ENCODE data around the gene MAST2. TPM values are rescaled to one million over a fixed set of nuclear protein-coding genes. Genes with fewer than 3 reads are reported as not detected.

Gene MAST2
- total and polyA plus RNA-seq, 4 donors, result 28.3 to 75.0 (median 46.1) TPM

GRCh38 chr1:46076343-46076742 is 272.9 kb downstream of the MAST2 start:
- Histone ChIP-seq H3K4me3 (ENCODE audit: low read depth, low read length) (no peak overlapping the region), H3K27ac (ENCODE audit: low read depth, low read length) (no peak overlapping the region), H3K4me1 (ENCODE audit: control insufficient read depth, insufficient read depth, low read length) (no peaks in the 10 kb centered on the region), H3K36me3 (ENCODE audit: control insufficient read depth, insufficient read depth, low read length) (peaks cover 19% of the 10 kb centered on the region), H3K9me3 (ENCODE audit: control insufficient read depth, insufficient read depth, low read length) (no peaks in the 10 kb centered on the region), H3K27me3 (ENCODE audit: control insufficient read depth, insufficient read depth, low read length) (no peaks in the 10 kb centered on the region)
- DNase-seq (ENCODE audit: low read depth in 4 of 6, low spot score in 6 of 6), result no peak
- 100% methylated on average over 2 of the region's 2 CpGs for WGBS (ENCODE audit: insufficient coverage)

- H3K36me3 ChIP-seq (ENCODE audit: control insufficient read depth, insufficient read depth, low read length), result peaks cover 14% of the 10 kb centered on the region
- DNase-seq (ENCODE audit: low read depth in 4 of 6, low spot score in 6 of 6), result no peak
- H3K4me3 ChIP-seq (ENCODE audit: low read depth, low read length), result no peak overlapping the region
- no peaks in the 10 kb centered on the region for H3K9me3 ChIP-seq (ENCODE audit: control insufficient read depth, insufficient read depth, low read length)
- no peaks in the 10 kb centered on the region for H3K27me3 ChIP-seq (ENCODE audit: control insufficient read depth, insufficient read depth, low read length)
- WGBS (ENCODE audit: insufficient coverage), result no CpG with 5 or more reads among the region's 4 CpGs
- H3K27ac ChIP-seq (ENCODE audit: low read depth, low read length), result no peak overlapping the region
- no peaks in the 10 kb centered on the region for H3K4me1 ChIP-seq (ENCODE audit: control insufficient read depth, insufficient read depth, low read length)
Observed at GRCh38 chr1:46077644-46078043, 274.2 kb downstream of the MAST2 start.

GRCh38 chr1:46080257-46080656 is 276.8 kb downstream of the MAST2 start:
- Histone ChIP-seq H3K27me3 (ENCODE audit: control insufficient read depth, insufficient read depth, low read length) (no peaks in the 10 kb centered on the region), H3K4me3 (ENCODE audit: low read depth, low read length) (no peak overlapping the region), H3K4me1 (ENCODE audit: control insufficient read depth, insufficient read depth, low read length) (no peaks in the 10 kb centered on the region), H3K9me3 (ENCODE audit: control insufficient read depth, insufficient read depth, low read length) (no peaks in the 10 kb centered on the region), H3K36me3 (ENCODE audit: control insufficient read depth, insufficient read depth, low read length) (peaks cover 6% of the 10 kb centered on the region), H3K27ac (ENCODE audit: low read depth, low read length) (no peak overlapping the region)
- DNase-seq (ENCODE audit: low read depth in 4 of 6, low spot score in 6 of 6), result no peak
- 100% methylated on average over 1 of the region's 3 CpGs for WGBS (ENCODE audit: insufficient coverage)

GRCh38 chr1:46081206-46081605 is 277.8 kb downstream of the MAST2 start:
- H3K27ac ChIP-seq (ENCODE audit: low read depth, low read length), result no peak overlapping the region
- H3K36me3 ChIP-seq (ENCODE audit: control insufficient read depth, insufficient read depth, low read length), result peaks cover 2% of the 10 kb centered on the region
- WGBS (ENCODE audit: insufficient coverage), result 63% methylated on average over 5 of the region's 7 CpGs
- H3K4me3 ChIP-seq (ENCODE audit: low read depth, low read length), result no peak overlapping the region
- no peaks in the 10 kb centered on the region for H3K4me1 ChIP-seq (ENCODE audit: control insufficient read depth, insufficient read depth, low read length)
- H3K9me3 ChIP-seq (ENCODE audit: control insufficient read depth, insufficient read depth, low read length), result no peaks in the 10 kb centered on the region
- DNase-seq (ENCODE audit: low read depth in 4 of 6, low spot score in 6 of 6), result no peak
- no peaks in the 10 kb centered on the region for H3K27me3 ChIP-seq (ENCODE audit: control insufficient read depth, insufficient read depth, low read length)

DNA sequence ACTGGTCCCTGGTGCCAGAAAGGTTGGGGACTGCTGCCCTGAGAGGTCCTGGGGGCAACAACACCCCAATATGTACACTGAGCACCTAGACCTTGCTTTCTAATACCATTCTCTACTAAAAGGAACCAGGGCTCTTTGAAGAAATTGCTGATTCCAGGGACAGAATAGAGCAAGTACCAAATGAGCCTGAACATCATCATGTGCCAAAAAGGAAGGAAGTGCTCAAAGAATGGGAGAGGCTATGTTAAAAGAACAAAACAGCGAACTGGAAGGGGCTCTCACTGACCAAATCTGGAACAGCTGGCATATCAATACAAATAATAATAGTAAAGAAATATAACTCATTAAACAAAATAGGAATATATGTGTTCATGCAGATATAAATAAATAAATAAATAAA is 278.2 kb downstream of the MAST2 start:
- no peaks in the 10 kb centered on the region for H3K9me3 ChIP-seq (ENCODE audit: control insufficient read depth, insufficient read depth, low read length)
- WGBS (ENCODE audit: insufficient coverage), result no CpG with 5 or more reads among the region's 1 CpG
- no peaks in the 10 kb centered on the region for H3K4me1 ChIP-seq (ENCODE audit: control insufficient read depth, insufficient read depth, low read length)

DNA sequence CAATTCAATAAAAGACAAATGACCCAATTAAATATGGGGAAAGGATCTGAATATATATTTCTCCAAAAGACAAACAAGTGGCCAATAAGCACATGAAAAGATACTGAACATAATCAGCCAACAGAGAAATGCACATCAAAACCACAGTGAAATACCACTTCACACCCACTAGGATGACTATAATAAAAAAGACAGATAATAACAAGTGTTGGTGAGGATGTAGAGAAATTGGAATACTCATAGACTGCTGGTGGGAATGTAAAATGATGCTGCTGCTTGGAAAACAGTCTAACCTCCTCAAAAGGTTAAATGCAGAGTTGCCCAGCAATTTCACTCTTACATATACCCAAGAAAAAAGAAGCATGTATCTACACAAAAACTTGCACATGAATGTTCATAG is 280.2 kb downstream of the MAST2 start:
- Histone ChIP-seq H3K27me3 (ENCODE audit: control insufficient read depth, insufficient read depth, low read length) (no peaks in the 10 kb centered on the region), H3K27ac (ENCODE audit: low read depth, low read length) (no peak overlapping the region), H3K9me3 (ENCODE audit: control insufficient read depth, insufficient read depth, low read length) (no peaks in the 10 kb centered on the region), H3K4me3 (ENCODE audit: low read depth, low read length) (no peak overlapping the region), H3K36me3 (ENCODE audit: control insufficient read depth, insufficient read depth, low read length) (no peaks in the 10 kb centered on the region), H3K4me1 (ENCODE audit: control insufficient read depth, insufficient read depth, low read length) (no peaks in the 10 kb centered on the region)
- no peak for DNase-seq (ENCODE audit: low read depth in 4 of 6, low spot score in 6 of 6)

More for the DNA sequence above, 278.2 kb downstream of the MAST2 start:
- Histone ChIP-seq H3K4me3 (ENCODE audit: low read depth, low read length) (no peak overlapping the region), H3K27ac (ENCODE audit: low read depth, low read length) (no peak overlapping the region), H3K36me3 (ENCODE audit: control insufficient read depth, insufficient read depth, low read length) (peaks cover 2% of the 10 kb centered on the region), H3K27me3 (ENCODE audit: control insufficient read depth, insufficient read depth, low read length) (no peaks in the 10 kb centered on the region)
- DNase-seq (ENCODE audit: low read depth in 4 of 6, low spot score in 6 of 6), result no peak

GRCh38 chr1:46084553-46085451 is 281.4 kb downstream of the MAST2 start:
- no peak overlapping the region for H3K4me3 ChIP-seq (ENCODE audit: low read depth, low read length)
- H3K9me3 ChIP-seq (ENCODE audit: control insufficient read depth, insufficient read depth, low read length), result no peaks in the 10 kb centered on the region
- no peaks in the 10 kb centered on the region for H3K36me3 ChIP-seq (ENCODE audit: control insufficient read depth, insufficient read depth, low read length)
- DNase-seq (ENCODE audit: low read depth in 4 of 6, low spot score in 6 of 6), result no peak
- H3K27ac ChIP-seq (ENCODE audit: low read depth, low read length), result no peak overlapping the region
- no peaks in the 10 kb centered on the region for H3K4me1 ChIP-seq (ENCODE audit: control insufficient read depth, insufficient read depth, low read length)
- no peaks in the 10 kb centered on the region for H3K27me3 ChIP-seq (ENCODE audit: control insufficient read depth, insufficient read depth, low read length)
- no CpG with 5 or more reads among the region's 1 CpG for WGBS (ENCODE audit: insufficient coverage)

Other genes with a start within 250 kb of the MAST2 start
- gene NASP, start 219.6 kb upstream of the MAST2 start, total RNA-seq, result 10 to 100 TPM; 64.5 to 97.5 TPM
- 100 to 1,000 TPM; 224 to 265 TPM for gene NASP, start 219.6 kb upstream of the MAST2 start, polyA plus RNA-seq (ENCODE audit: insufficient read length in 2 of 2)
- 1 to 10 TPM in 1 of 2 donors, not detected in 1; 1.0 TPM for gene CCDC17, start 179.6 kb upstream of the MAST2 start, total RNA-seq
- gene CCDC17, start 179.6 kb upstream of the MAST2 start, polyA plus RNA-seq (ENCODE audit: insufficient read length in 2 of 2), result 1 to 10 TPM; 1.1 to 1.7 TPM
- gene GPBP1L1, start 117.1 kb upstream of the MAST2 start, total RNA-seq, result 10 to 100 TPM; 80.0 to 87.0 TPM
- gene GPBP1L1, start 117.1 kb upstream of the MAST2 start, polyA plus RNA-seq (ENCODE audit: insufficient read length in 2 of 2), result 10 to 100 TPM; 51.0 to 59.7 TPM
- gene TMEM69, start 115.4 kb upstream of the MAST2 start, total RNA-seq, result 10 to 100 TPM; 14.2 to 24.3 TPM
- gene TMEM69, start 115.4 kb upstream of the MAST2 start, polyA plus RNA-seq (ENCODE audit: insufficient read length in 2 of 2), result 10 to 100 TPM; 27.9 to 30.7 TPM
- 10 to 100 TPM; 18.5 to 18.7 TPM for gene IPP, start 53.0 kb upstream of the MAST2 start, total RNA-seq
- 10 to 100 TPM; 22.9 to 23.2 TPM for gene IPP, start 53.0 kb upstream of the MAST2 start, polyA plus RNA-seq (ENCODE audit: insufficient read length in 2 of 2)

Data from spinal cord (tissue), 10 donors.